HCT116 (cell line): Measurements from ENCODE around the gene SMAD7.

Experiments
- CEBPB ChIP-seq: IDR thresholded peaks from 2 replicates; pipeline ENCODE4 v1.6.1; 2012; ENCODE audit warnings: low read depth
- EZH2phosphoT487 ChIP-seq: fragments of 200-600 bp; IDR thresholded peaks from 2 replicates; pipeline ENCODE4 v1.6.1; 2018; ENCODE audit warnings: antibody characterized with exemption, borderline replicate concordance
- POLR2A ChIP-seq: IDR thresholded peaks from 2 replicates; pipeline ENCODE4 v1.7.0; 2011; ENCODE audit warnings: borderline replicate concordance; ENCODE audit not compliant: insufficient read depth, insufficient read length; ENCODE audit errors: extremely low read depth
- SRF ChIP-seq: IDR thresholded peaks from 2 replicates; pipeline ENCODE4 v1.6.1; 2012; ENCODE audit warnings: low read depth
- YY1 ChIP-seq: IDR thresholded peaks from 2 replicates; pipeline ENCODE4 v1.6.1; 2011; ENCODE audit warnings: low read length, low read depth, moderate library complexity, mild to moderate bottlenecking; ENCODE audit not compliant: insufficient replicate concordance; ENCODE audit errors: extremely low read depth
- TF ChIP-seq, protein P1 (sequence below), 3 experiments: fragments of 200-600 bp in 1 of 3; sonication (generic) in 1 of 3; IDR thresholded peaks in 2 of 3; conservative IDR thresholded peaks in 1 of 3; 2 replicates each; pipeline ENCODE4 v1.5.1; 2012 to 2017; ENCODE audit warnings: low read depth in 2 of 3, low read length in 2 of 3, antibody characterized with exemption in 1 of 3, borderline replicate concordance in 1 of 3, control low read depth in 1 of 3, mild to moderate bottlenecking in 1 of 3, mixed read lengths in 1 of 3, mixed run types in 1 of 3, moderate library complexity in 1 of 3; ENCODE audit not compliant: insufficient read depth in 1 of 3

DNA sequence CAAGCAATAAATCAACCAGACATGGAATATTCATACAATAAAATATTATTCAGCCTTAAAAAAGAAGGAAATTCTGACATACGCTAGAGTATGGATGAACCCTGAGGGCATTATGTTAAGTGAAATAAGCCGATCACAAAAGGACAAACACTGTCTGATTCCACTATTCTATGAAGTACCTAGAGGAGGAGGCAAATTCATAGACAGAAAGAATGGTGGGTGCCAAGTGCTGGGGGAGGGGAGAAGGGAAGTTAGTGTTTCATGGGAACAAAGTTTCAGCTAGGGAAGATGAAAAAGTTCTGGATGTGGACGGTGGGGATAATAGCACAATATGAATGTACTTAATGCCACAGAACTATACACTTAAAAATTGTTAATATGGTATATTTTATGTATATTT lies 19.8 kb downstream of the SMAD7 start:
- TF ChIP-seq EZH2phosphoT487 (no peak), SRF (no peak), CEBPB (no peak), YY1 (no peak), POLR2A (no peak)
- TF ChIP-seq, protein P1, sequence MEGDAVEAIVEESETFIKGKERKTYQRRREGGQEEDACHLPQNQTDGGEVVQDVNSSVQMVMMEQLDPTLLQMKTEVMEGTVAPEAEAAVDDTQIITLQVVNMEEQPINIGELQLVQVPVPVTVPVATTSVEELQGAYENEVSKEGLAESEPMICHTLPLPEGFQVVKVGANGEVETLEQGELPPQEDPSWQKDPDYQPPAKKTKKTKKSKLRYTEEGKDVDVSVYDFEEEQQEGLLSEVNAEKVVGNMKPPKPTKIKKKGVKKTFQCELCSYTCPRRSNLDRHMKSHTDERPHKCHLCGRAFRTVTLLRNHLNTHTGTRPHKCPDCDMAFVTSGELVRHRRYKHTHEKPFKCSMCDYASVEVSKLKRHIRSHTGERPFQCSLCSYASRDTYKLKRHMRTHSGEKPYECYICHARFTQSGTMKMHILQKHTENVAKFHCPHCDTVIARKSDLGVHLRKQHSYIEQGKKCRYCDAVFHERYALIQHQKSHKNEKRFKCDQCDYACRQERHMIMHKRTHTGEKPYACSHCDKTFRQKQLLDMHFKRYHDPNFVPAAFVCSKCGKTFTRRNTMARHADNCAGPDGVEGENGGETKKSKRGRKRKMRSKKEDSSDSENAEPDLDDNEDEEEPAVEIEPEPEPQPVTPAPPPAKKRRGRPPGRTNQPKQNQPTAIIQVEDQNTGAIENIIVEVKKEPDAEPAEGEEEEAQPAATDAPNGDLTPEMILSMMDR (IDR thresholded peaks at IDR 0.05 in 2 of 3, conservative IDR thresholded peaks at IDR 0.05 in 1 of 3; ENCODE audit: borderline replicate concordance in 1 of 3, insufficient read depth in 1 of 3, low read depth in 2 of 3, low read length in 2 of 3): no peak
